Measurements from ENCODE around the gene GAL3ST2. TPM values are rescaled to one million over a fixed set of nuclear protein-coding genes. Genes with fewer than 3 reads are reported as not detected.

GAL3ST2 gene
- total and polyA plus RNA-seq, 12 donors = 0.16 to 1.8 (median 0.61) TPM; not detected in 4

GRCh38 chr2:241852116-241852980 lies 75.7 kb downstream of the GAL3ST2 start:
- 84 to 91% (median 89%) methylated on average over 16 to 39 of the region's 39 CpGs for WGBS, 4 donors
- Histone ChIP-seq H3K27me3 (no peaks in the 10 kb centered on the region), H3K4me3 (no peak overlapping the region), H3K9me3 (replicated peaks in 1 of 3) (no peaks in the 10 kb centered on the region), H3K4me1 (replicated peaks in 1 of 2) (no peaks in the 10 kb centered on the region), H3K36me3 (replicated peaks in 1 of 2) (no peaks in the 10 kb centered on the region), H3K27ac (no peak overlapping the region)
- TF ChIP-seq CTCF (IDR thresholded peaks at IDR 0.05) = no peak
- TF ChIP-seq POLR2A (IDR thresholded peaks at IDR 0.05) = no peak
- intact Hi-C loops (cut with DNase I) = no loop called here
- peak in 3 of 7 donors; percentile 9 to 24 (median 13) for DNase-seq

GRCh38 chr2:241852981-241853631 lies 76.5 kb downstream of the GAL3ST2 start:
- 82 to 92% (median 88%) methylated on average over 7 to 10 of the region's 10 CpGs for WGBS, 4 donors
- intact Hi-C loops (cut with DNase I) = no loop called here
- no peaks in the 10 kb centered on the region for H3K9me3 ChIP-seq (replicated peaks in 1 of 3)
- H3K27ac ChIP-seq = no peak overlapping the region
- H3K4me1 ChIP-seq (replicated peaks in 1 of 2) = no peaks in the 10 kb centered on the region
- no peaks in the 10 kb centered on the region for H3K27me3 ChIP-seq
- no peak for TF ChIP-seq CTCF (IDR thresholded peaks at IDR 0.05)
- TF ChIP-seq POLR2A (IDR thresholded peaks at IDR 0.05) = no peak
- DNase-seq = peak in 1 of 7 donors; percentile 10
- H3K36me3 ChIP-seq (replicated peaks in 1 of 2) = no peaks in the 10 kb centered on the region
- no peak overlapping the region for H3K4me3 ChIP-seq

Other genes starting within 250 kb of the GAL3ST2 start
- 10 to 100 TPM in 8 of 9 donors, 1 to 10 TPM in 1; 5.2 to 41.7 (median 15.5) TPM for gene BOK, start 218.1 kb upstream of the GAL3ST2 start, total RNA-seq
- 10 to 100 TPM in 1 of 3 donors, 1 to 10 TPM in 2; 2.9 to 19.3 (median 7.8) TPM for gene BOK, start 218.1 kb upstream of the GAL3ST2 start, polyA plus RNA-seq
- 10 to 100 TPM; 27.6 to 48.7 (median 37.4) TPM for gene THAP4, start 139.7 kb upstream of the GAL3ST2 start, total RNA-seq
- gene THAP4, start 139.7 kb upstream of the GAL3ST2 start, polyA plus RNA-seq = 10 to 100 TPM; 23.9 to 62.9 (median 54.9) TPM
- 100 to 1,000 TPM in 1 of 9 donors, 10 to 100 TPM in 8; 37.3 to 100 (median 57.9) TPM for gene ATG4B, start 139.1 kb upstream of the GAL3ST2 start, total RNA-seq
- 100 to 1,000 TPM in 1 of 3 donors, 10 to 100 TPM in 2; 44.6 to 167 (median 77.5) TPM for gene ATG4B, start 139.1 kb upstream of the GAL3ST2 start, polyA plus RNA-seq
- gene DTYMK, start 90.0 kb upstream of the GAL3ST2 start, total RNA-seq = 10 to 100 TPM; 12.3 to 40.4 (median 23.4) TPM
- 10 to 100 TPM; 10.4 to 15.4 (median 11.1) TPM for gene DTYMK, start 90.0 kb upstream of the GAL3ST2 start, polyA plus RNA-seq
- gene ING5, start 74.8 kb upstream of the GAL3ST2 start, total RNA-seq = 10 to 100 TPM; 13.3 to 37.7 (median 28.6) TPM
- 10 to 100 TPM; 20.8 to 83.1 (median 55.3) TPM for gene ING5, start 74.8 kb upstream of the GAL3ST2 start, polyA plus RNA-seq
- 10 to 100 TPM; 11.8 to 67.5 (median 36.2) TPM for gene D2HGDH, start 42.2 kb upstream of the GAL3ST2 start, total RNA-seq
- gene D2HGDH, start 42.2 kb upstream of the GAL3ST2 start, polyA plus RNA-seq = 100 to 1,000 TPM in 1 of 3 donors, 10 to 100 TPM in 1, 1 to 10 TPM in 1; 4.3 to 131 (median 87.1) TPM
- 1 to 10 TPM in 2 of 9 donors, under 1 TPM in 5, not detected in 2; 0.28 to 2.3 (median 0.37) TPM for gene NEU4, start 32.4 kb downstream of the GAL3ST2 start, total RNA-seq
- gene NEU4, start 32.4 kb downstream of the GAL3ST2 start, polyA plus RNA-seq = 1 to 10 TPM in 1 of 3 donors, under 1 TPM in 1, not detected in 1; 0.17 to 1.3 TPM
- gene PDCD1, start 82.1 kb downstream of the GAL3ST2 start, total RNA-seq = under 1 TPM in 6 of 9 donors, not detected in 3; 0.23 to 0.84 (median 0.32) TPM
- gene PDCD1, start 82.1 kb downstream of the GAL3ST2 start, polyA plus RNA-seq = 1 to 10 TPM in 1 of 3 donors, under 1 TPM in 1, not detected in 1; 0.81 to 2.0 TPM
- under 1 TPM in 1 of 9 donors, not detected in 8; 0.11 TPM for gene RTP5, start 92.9 kb downstream of the GAL3ST2 start, total RNA-seq
- gene RTP5, start 92.9 kb downstream of the GAL3ST2 start, polyA plus RNA-seq = under 1 TPM in 2 of 3 donors, not detected in 1; 0.07 to 0.56 TPM

Data from adrenal gland (tissue), 12 donors.